SK-N-SH (cell line): Measurements from ENCODE around the gene KTN1. TPM values are rescaled to one million over a fixed set of nuclear protein-coding genes. Genes with fewer than 3 reads are reported as not detected.

Source experiments
- CTCF ChIA-PET: fragments of 300-600, 350-600 bp; formaldehyde crosslinking; extraction: SDS; loops from one replicate; lab custom pipeline; 2021; lab: Yijun Ruan, JAX
- POLR2A ChIA-PET: fragments of 350-600 bp; sonication (Branson Sonifier 250); formaldehyde crosslinking; extraction: SDS; loops from one replicate; lab custom pipeline; 2020; ENCODE audit warnings: antibody characterized with exemption, inconsistent platforms; lab: Yijun Ruan, JAX
- DNase-seq: peaks from one replicate; pipeline ENCODE4 v3.0.0; 2012
- H2AFZ ChIP-seq: fragments of 200-600 bp; sonication (generic); 2 replicates; pipeline ENCODE4 v1.8.1; 2016; ENCODE audit warnings: antibody characterized with exemption, mild to moderate bottlenecking, low read depth
- H3F3A ChIP-seq: fragments of 200-600 bp; sonication (generic); replicated peaks from 2 replicates; pipeline ENCODE3; 2016; ENCODE audit warnings: antibody characterized with exemption, mild to moderate bottlenecking; ENCODE audit not compliant: insufficient read depth
- H3K27ac ChIP-seq, 2 experiments: fragments of 200-500 bp in 1 of 2; fragments of 200-600 bp in 1 of 2; sonication (Bioruptor generic) in 1 of 2; sonication (generic), shearing (Covaris generic) in 1 of 2; 2 replicates each; pipeline versions ENCODE4 v1.5.1 to v1.6.1; 2014 to 2016; ENCODE audit warnings: low read depth in 2 of 2, inconsistent platforms in 1 of 2, low read length in 1 of 2, mild to moderate bottlenecking in 1 of 2, mixed read lengths in 1 of 2
- H3K27me3 ChIP-seq: fragments of 200-600 bp; sonication (generic), shearing (Covaris generic); 2 replicates; pipeline ENCODE4 v1.6.1; 2016; ENCODE audit warnings: mixed run types; ENCODE audit not compliant: insufficient read depth
- H3K36me3 ChIP-seq, 2 experiments: fragments of 200-500 bp in 1 of 2; fragments of 200-600 bp in 1 of 2; sonication (Bioruptor generic) in 1 of 2; sonication (generic) in 1 of 2; replicated peaks in 1 of 2; 2 replicates each; pipeline versions ENCODE3 to v1.5.1; 2014 to 2016; ENCODE audit warnings: low read length in 1 of 2, mild to moderate bottlenecking in 1 of 2; ENCODE audit not compliant: insufficient read depth in 2 of 2, control insufficient read depth in 1 of 2
- H3K4me1 ChIP-seq, 2 experiments: fragments of 200-500 bp in 1 of 2; fragments of 200-600 bp in 1 of 2; sonication (Bioruptor generic) in 1 of 2; sonication (generic), shearing (Covaris generic) in 1 of 2; 2 replicates each; pipeline versions ENCODE4 v1.5.1 to v1.6.1; 2014 to 2016; ENCODE audit warnings: low read depth in 1 of 2, low read length in 1 of 2, mixed run types in 1 of 2; ENCODE audit not compliant: insufficient read depth in 2 of 2, control insufficient read depth in 1 of 2
- H3K4me2 ChIP-seq: fragments of 200-600 bp; sonication (generic), shearing (Covaris generic); 2 replicates; pipeline ENCODE4 v1.6.1; 2017; ENCODE audit warnings: mixed run types
- H3K4me3 ChIP-seq, 2 experiments: fragments of 200-500 bp in 1 of 2; fragments of 200-600 bp in 1 of 2; sonication (Bioruptor generic) in 1 of 2; sonication (generic), shearing (Covaris generic) in 1 of 2; 2 replicates each; pipeline versions ENCODE4 v1.5.1 to v1.8.1; 2014 to 2016; ENCODE audit warnings: low read depth in 2 of 2, inconsistent platforms in 1 of 2, low read length in 1 of 2, mild to moderate bottlenecking in 1 of 2, mixed read lengths in 1 of 2, moderate library complexity in 1 of 2
- H3K79me2 ChIP-seq: fragments of 200-600 bp; sonication (generic); 2 replicates; pipeline ENCODE4 v1.8.1; 2017; ENCODE audit warnings: mild to moderate bottlenecking; ENCODE audit not compliant: insufficient read depth
- H3K9ac ChIP-seq: fragments of 200-600 bp; sonication (generic); 2 replicates; pipeline ENCODE4 v1.6.1; 2017; ENCODE audit warnings: mixed run types
- H3K9me2 ChIP-seq: fragments of 200-600 bp; sonication (generic); 2 replicates; pipeline ENCODE4 v1.6.1; 2017; ENCODE audit warnings: mixed run types
- H3K9me3 ChIP-seq: fragments of 200-600 bp; sonication (generic); 2 replicates; pipeline ENCODE4 v1.6.1; 2017; ENCODE audit warnings: mixed run types, mild to moderate bottlenecking, moderate library complexity
- H4K20me1 ChIP-seq: fragments of 200-600 bp; sonication (generic); 2 replicates; pipeline ENCODE4 v1.6.1; 2017; ENCODE audit warnings: mild to moderate bottlenecking, mixed run types; ENCODE audit not compliant: insufficient read depth
- CHD2 ChIP-seq: fragments of 150-350 bp; IDR thresholded peaks from 2 replicates; pipeline ENCODE4 v1.6.1; 2018; ENCODE audit warnings: low read length; ENCODE audit not compliant: partially characterized antibody
- ELF1 ChIP-seq: IDR thresholded peaks from 2 replicates; pipeline ENCODE4 v1.4.0; 2012
- FOSL2 ChIP-seq: IDR thresholded peaks from 2 replicates; pipeline ENCODE4 v1.4.0; 2012; ENCODE audit warnings: low read depth, mild to moderate bottlenecking, moderate library complexity, borderline replicate concordance
- FOXJ3 ChIP-seq: sonication (generic); formaldehyde crosslinking; IDR thresholded peaks from 2 replicates; pipeline ENCODE4 v1.5.1; 2020; ENCODE audit warnings: mild to moderate bottlenecking, missing genetic modification reagents
- FOXM1 ChIP-seq: IDR thresholded peaks from 2 replicates; pipeline ENCODE4 v1.4.0; 2012; ENCODE audit warnings: low read depth, mild to moderate bottlenecking
- GABPA ChIP-seq: IDR thresholded peaks from 2 replicates; pipeline ENCODE4 v1.4.0; 2012; ENCODE audit warnings: low read depth, mild to moderate bottlenecking
- JUND ChIP-seq: IDR thresholded peaks from 2 replicates; pipeline ENCODE4 v1.4.0; 2012
- MEF2A ChIP-seq: IDR thresholded peaks from 2 replicates; pipeline ENCODE4 v1.4.0; 2012; ENCODE audit warnings: low read depth, borderline replicate concordance
- MXI1 ChIP-seq: IDR thresholded peaks from 2 replicates; pipeline ENCODE4 v1.6.1; 2012; ENCODE audit warnings: mild to moderate bottlenecking, low read depth, low read length, improper control_type of control experiment
- NRF1 ChIP-seq: IDR thresholded peaks from 2 replicates; pipeline ENCODE4 v1.6.1; 2012; ENCODE audit warnings: low read depth, mild to moderate bottlenecking, low read length
- POLR2AphosphoS5 ChIP-seq: IDR thresholded peaks from 2 replicates; pipeline ENCODE4 v1.6.1; 2012; ENCODE audit warnings: low read depth, low read length
- RFX5 ChIP-seq: IDR thresholded peaks from 2 replicates; pipeline ENCODE4 v1.6.1; 2012; ENCODE audit warnings: mild to moderate bottlenecking, improper control_type of control experiment, low read length
- RXRA ChIP-seq: IDR thresholded peaks from 2 replicates; pipeline ENCODE4 v1.4.0; 2012; ENCODE audit warnings: low read depth, mild to moderate bottlenecking, borderline replicate concordance
- SIN3A ChIP-seq: IDR thresholded peaks from 2 replicates; pipeline ENCODE4 v1.6.1; 2012; ENCODE audit warnings: low read depth, mild to moderate bottlenecking, low read length, moderate library complexity, borderline replicate concordance
- SMC3 ChIP-seq: IDR thresholded peaks from 2 replicates; pipeline ENCODE4 v1.6.1; 2012; ENCODE audit warnings: low read depth, low read length, improper control_type of control experiment
- TAF1 ChIP-seq: IDR thresholded peaks from 2 replicates; pipeline ENCODE4 v1.6.1; 2012; ENCODE audit warnings: low read depth, mild to moderate bottlenecking, low read length, moderate library complexity, borderline replicate concordance
- TCF12 ChIP-seq: IDR thresholded peaks from 2 replicates; pipeline ENCODE4 v1.4.0; 2012
- YY1 ChIP-seq: IDR thresholded peaks from 2 replicates; pipeline ENCODE4 v1.4.0; 2012; ENCODE audit warnings: low read depth, mild to moderate bottlenecking
- WGBS: methylation state at CpG from one replicate; pipeline ENCODE4 v1.1.6; 2017; ENCODE audit warnings: low lambda C conversion rate; 5-methylcytosine and 5-hydroxymethylcytosine counted together
- polyA plus RNA-seq, 3 experiments: library from polyadenylated mRNA; depleted of rRNA; stranded (reverse); fragments of >200 nt; gene quantifications; 2 replicates each; pipeline ENCODE4 v1.2.3, GENCODE V29; 2012
- TF ChIP-seq, protein P1 (sequence below): IDR thresholded peaks from 2 replicates; pipeline ENCODE4; 2012
- TF ChIP-seq, protein P2 (sequence below): fragments of 200-600 bp; sonication (generic); IDR thresholded peaks from 2 replicates; pipeline ENCODE4 v1.6.1; 2017; ENCODE audit warnings: antibody characterized with exemption, mild to moderate bottlenecking, moderate library complexity
- TF ChIP-seq, protein P3 (sequence below): fragments of 150-350 bp; IDR thresholded peaks from 2 replicates; pipeline ENCODE4 v1.6.1; 2016; ENCODE audit warnings: mild to moderate bottlenecking, low read depth, low read length
- TF ChIP-seq, protein P4 (sequence below): IDR thresholded peaks from 2 replicates; pipeline ENCODE4 v1.4.0; 2012; ENCODE audit warnings: low read depth, borderline replicate concordance

KTN1 gene
- polyA plus RNA-seq, 1 of the 3 experiments (the other 2 are of a cell fraction) = 39.5 TPM

DNA sequence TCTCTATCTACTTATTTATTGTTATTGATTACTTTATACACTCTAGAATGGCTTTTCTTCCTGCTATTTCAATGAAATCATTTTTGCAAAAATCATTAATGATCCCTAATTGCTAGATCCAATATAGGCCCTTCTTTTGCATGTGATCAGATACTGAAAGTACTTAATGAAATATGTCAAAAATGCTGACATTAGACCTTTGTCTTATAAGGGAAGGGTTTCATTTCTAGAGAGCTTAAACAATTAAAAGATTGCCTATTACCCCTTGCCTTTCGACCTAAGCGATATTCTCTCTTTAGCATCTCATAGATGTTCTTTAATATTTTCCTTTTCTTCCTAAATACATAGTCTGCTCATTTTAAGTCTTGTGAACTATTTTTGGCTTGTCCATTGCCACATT lies 101.1 kb downstream of the KTN1 start (continued):
- TF ChIP-seq, protein P1, sequence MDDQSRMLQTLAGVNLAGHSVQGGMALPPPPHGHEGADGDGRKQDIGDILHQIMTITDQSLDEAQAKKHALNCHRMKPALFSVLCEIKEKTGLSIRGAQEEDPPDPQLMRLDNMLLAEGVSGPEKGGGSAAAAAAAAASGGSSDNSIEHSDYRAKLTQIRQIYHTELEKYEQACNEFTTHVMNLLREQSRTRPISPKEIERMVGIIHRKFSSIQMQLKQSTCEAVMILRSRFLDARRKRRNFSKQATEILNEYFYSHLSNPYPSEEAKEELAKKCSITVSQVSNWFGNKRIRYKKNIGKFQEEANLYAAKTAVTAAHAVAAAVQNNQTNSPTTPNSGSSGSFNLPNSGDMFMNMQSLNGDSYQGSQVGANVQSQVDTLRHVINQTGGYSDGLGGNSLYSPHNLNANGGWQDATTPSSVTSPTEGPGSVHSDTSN = no peak
- no peak for TF ChIP-seq CHD2
- TF ChIP-seq GABPA = no peak
- TF ChIP-seq, protein P2, sequence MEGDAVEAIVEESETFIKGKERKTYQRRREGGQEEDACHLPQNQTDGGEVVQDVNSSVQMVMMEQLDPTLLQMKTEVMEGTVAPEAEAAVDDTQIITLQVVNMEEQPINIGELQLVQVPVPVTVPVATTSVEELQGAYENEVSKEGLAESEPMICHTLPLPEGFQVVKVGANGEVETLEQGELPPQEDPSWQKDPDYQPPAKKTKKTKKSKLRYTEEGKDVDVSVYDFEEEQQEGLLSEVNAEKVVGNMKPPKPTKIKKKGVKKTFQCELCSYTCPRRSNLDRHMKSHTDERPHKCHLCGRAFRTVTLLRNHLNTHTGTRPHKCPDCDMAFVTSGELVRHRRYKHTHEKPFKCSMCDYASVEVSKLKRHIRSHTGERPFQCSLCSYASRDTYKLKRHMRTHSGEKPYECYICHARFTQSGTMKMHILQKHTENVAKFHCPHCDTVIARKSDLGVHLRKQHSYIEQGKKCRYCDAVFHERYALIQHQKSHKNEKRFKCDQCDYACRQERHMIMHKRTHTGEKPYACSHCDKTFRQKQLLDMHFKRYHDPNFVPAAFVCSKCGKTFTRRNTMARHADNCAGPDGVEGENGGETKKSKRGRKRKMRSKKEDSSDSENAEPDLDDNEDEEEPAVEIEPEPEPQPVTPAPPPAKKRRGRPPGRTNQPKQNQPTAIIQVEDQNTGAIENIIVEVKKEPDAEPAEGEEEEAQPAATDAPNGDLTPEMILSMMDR = no peak
- no peak for TF ChIP-seq TAF1
- TF ChIP-seq YY1 = no peak
- TF ChIP-seq, protein P3, sequence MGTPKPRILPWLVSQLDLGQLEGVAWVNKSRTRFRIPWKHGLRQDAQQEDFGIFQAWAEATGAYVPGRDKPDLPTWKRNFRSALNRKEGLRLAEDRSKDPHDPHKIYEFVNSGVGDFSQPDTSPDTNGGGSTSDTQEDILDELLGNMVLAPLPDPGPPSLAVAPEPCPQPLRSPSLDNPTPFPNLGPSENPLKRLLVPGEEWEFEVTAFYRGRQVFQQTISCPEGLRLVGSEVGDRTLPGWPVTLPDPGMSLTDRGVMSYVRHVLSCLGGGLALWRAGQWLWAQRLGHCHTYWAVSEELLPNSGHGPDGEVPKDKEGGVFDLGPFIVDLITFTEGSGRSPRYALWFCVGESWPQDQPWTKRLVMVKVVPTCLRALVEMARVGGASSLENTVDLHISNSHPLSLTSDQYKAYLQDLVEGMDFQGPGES = no peak

DNA sequence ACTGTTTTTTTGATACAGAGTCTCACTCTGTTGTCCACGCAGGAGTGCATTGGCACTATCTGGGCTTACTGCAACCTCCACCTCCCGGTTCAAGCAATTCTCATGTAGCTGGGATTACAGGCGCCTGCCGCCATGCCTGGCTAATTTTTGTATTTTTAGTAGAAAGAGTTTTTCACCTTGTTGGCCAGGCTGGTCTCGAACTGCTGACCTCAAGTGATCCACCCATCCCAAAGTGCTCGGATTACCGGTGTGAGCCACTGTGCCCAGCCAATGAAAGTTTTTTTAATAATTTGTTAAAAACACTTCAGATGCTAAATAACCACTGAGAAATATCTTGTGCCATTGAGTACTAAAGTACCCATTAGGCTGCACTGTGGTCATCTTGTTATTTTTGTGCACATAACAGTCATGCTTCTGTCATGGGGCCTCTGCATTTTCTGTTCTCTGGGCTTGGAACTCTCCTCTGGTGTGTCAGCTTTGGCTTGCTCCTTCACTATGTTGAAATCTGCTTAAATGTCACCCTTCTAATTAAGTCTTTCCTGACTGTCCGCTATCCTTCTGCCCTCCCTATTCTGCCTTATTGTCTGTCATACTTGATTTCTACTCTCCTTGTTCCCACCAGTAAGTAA lies 105.1 kb downstream of the KTN1 start:
- H3K4me1 ChIP-seq = peaks cover 0 to 7% of the 10 kb centered on the region in 2 experiments; a peak in 2 of 4 replicates
- peaks cover 8% of the 10 kb centered on the region for H3F3A ChIP-seq
- no peak overlapping the region for H2AFZ ChIP-seq
- H3K4me2 ChIP-seq = no peak overlapping the region
- no peak overlapping the region for H3K9ac ChIP-seq
- DNase-seq = no peak
- ChIA-PET CTCF (interaction anchor here (1.0 kb wide), 1 partner anchor 239 kb away, joined by 3 read pairs; no protein-coding TSS in a partner anchor), POLR2A (no interaction called here)
- no peak overlapping the region for H3K4me3 ChIP-seq
- H3K27me3 ChIP-seq = no peaks in the 10 kb centered on the region
- 97% methylated on average over 8 of the region's 8 CpGs for WGBS
- H4K20me1 ChIP-seq = no peaks in the 10 kb centered on the region
- H3K79me2 ChIP-seq = no peaks in the 10 kb centered on the region
- TF ChIP-seq TCF12 (no peak), SMC3 (no peak), FOXJ3 (no peak), RXRA (no peak), RFX5 (no peak), TAF1 (no peak), NRF1 (no peak), FOXM1 (no peak), POLR2AphosphoS5 (no peak), ELF1 (no peak), MXI1 (no peak), MEF2A (no peak), JUND (no peak), FOSL2 (no peak), SIN3A (no peak)
- TF ChIP-seq, protein P1 = no peak
- TF ChIP-seq, protein P4, sequence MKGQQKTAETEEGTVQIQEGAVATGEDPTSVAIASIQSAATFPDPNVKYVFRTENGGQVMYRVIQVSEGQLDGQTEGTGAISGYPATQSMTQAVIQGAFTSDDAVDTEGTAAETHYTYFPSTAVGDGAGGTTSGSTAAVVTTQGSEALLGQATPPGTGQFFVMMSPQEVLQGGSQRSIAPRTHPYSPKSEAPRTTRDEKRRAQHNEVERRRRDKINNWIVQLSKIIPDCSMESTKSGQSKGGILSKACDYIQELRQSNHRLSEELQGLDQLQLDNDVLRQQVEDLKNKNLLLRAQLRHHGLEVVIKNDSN = no peak
- TF ChIP-seq, protein P3 = no peak
- peaks cover 72 to 78% of the 10 kb centered on the region in 2 experiments for H3K36me3 ChIP-seq
- H3K27ac ChIP-seq = no peak overlapping the region
- 0 out of 2 replicates have a peak, but pooled peaks cover 10% of the 10 kb centered on the region for H3K9me3 ChIP-seq
- H3K9me2 ChIP-seq = no peaks in the 10 kb centered on the region
